ENCODE data around the gene ERCC8. TPM values are rescaled to one million over a fixed set of nuclear protein-coding genes. Genes with fewer than 3 reads are reported as not detected.
"Not testable (repeated sequence)": the region's sequence is repeated elsewhere in the genome, so short reads cannot be mapped to it uniquely, and the experiment has no call there.

ERCC8 gene
- total RNA-seq, 1 donor from 2014 or later, result 5.2 TPM

DNA sequence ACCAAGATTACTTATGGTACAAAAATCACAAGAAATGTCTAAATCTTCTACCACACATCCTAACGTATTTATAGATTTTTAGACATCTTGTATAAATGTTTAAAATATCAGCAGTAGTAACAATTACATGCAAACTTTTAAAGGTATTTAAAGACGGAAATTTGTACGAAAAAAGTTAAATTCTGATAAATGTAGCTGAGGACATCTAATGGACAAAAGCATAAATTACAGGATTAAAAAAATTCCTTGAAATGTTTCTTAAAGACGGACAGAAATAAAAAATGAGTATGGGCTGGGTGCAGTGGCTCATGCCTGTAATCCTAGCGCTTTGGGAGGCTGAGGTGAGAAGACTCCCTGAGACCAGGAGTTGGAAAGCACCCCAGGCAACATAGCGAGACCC is 15.8 kb downstream of the ERCC8 start:
- intact Hi-C loops (cut with micrococcal nuclease), result no loop called here
- no peak for DNase-seq

DNA sequence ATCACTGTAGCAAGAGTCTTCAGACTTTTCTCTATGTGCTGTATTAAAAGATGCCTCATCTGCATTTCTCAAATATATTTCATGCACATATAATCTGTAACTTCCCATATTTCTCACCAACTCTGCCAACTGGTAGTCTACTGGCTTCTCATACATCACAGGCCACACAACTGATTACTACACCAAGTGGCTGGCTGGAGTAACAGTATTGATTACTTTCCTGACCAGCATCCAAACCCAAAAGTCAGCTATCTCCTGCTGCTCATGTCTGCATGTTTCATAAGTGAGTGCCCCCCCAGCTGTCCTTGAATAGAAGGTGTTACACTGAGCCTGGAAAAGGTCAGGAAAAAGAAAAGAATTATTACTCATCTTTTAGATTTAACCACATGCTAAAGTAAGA is 17.4 kb downstream of the ERCC8 start:
- DNase-seq (no peak), ATAC-seq (no peak)
- intact Hi-C loops (cut with micrococcal nuclease), result no loop called here

More for the DNA sequence above, 15.8 kb downstream of the ERCC8 start:
- ATAC-seq, result no peak

DNA sequence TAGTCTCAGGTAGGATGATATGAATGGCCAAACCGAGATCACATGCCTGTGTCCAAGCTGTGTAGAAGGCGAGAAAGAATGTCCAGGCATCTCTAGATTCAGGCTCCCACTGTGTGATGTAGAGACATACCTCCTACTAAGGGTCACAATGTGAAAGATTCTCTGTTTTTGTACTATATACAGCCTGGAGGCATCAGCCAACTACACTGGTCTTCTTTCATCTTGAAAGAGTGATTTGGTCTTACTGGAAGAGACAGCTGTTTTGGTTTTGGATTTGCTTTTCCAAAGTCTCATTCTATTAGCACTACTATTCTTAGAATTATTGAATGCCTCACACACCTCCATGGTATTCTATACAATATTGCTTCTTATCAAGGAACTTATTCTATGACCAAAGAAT is 26.4 kb downstream of the ERCC8 start:
- intact Hi-C loops (cut with micrococcal nuclease), result no loop called here
- ATAC-seq (no peak), DNase-seq (no peak)

DNA sequence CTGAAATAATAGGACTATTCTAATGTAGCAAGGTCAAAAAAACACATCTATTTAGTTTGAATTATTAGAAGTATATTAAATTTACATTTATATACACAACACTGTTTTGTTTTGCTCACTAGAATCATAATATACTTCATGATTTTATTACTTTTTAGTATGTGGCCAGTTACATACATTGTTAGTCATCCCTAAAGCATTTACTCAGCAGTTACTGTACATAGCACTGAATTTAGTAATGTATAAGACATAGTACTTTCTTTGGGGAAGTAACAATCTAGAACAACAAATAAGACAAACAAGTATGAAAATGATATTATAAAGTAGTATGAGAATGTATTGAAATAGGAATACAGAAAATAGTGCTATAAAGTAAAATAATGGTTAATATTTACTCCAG is 28.2 kb downstream of the ERCC8 start:
- DNase-seq (no peak), ATAC-seq (no peak)
- intact Hi-C loops (cut with micrococcal nuclease), result no loop called here

DNA sequence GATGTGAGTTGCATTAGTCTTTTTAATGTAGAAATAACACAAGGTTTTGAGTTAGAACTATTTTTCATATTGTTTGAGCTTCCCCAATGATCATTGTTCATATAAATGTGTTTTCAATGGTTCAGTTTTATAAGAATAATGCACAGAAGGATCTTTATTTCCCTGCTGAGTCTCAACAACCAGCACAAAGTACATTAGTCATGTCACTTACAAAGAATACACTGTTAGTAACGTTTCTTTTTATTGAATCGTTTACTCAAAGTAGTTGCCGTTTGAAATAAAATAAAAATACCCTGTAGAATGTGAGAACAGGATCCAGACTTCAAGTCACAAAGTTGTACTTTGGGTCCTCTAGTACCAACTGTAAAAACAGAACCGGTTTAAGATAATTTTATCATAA is 41.5 kb downstream of the ERCC8 start:
- ATAC-seq (no peak), DNase-seq (no peak)
- intact Hi-C loops (cut with micrococcal nuclease), result no loop called here

DNA sequence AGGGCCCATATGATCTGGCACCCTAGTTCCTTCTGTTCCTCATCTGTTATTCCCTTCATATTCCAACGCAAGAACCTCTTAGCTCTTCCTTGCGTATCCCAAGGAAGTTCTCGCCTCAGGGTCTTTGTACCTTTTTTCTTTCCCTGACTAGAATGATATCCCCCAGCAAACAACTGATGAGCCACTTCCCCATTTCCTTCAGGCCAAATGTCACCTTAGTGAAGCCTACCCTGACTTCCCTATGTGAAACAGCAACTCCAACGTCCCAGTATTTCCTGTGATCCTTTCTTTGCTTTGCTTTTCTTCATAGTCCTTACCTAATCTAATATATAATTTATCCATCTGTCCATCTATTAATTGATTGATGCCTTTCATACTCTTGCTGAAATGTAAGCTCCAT is 47.9 kb downstream of the ERCC8 start:
- ATAC-seq (no peak), DNase-seq (no peak)
- intact Hi-C loops (cut with micrococcal nuclease), result no loop called here

DNA sequence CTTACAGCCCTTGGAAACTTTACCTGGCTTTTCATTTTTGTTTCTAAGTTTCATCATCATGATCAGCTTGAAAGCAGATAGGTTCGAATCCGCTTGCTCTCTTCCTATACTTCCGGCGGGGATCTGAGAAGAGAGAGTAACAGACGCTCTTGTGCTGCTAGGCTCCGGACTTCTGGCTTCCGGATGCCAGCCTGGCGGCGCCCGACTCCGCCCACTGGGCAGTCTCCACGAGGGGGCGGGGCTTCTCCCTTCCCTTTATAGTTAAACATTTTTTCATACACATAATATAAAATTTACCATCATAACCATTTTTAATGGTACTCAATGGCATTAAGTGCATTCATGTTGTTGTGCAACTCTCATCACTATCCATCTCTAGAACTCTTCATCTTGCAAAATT is 51.3 kb downstream of the ERCC8 start:
- no peak for ATAC-seq
- intact Hi-C loops (cut with micrococcal nuclease), result no loop called here

DNA sequence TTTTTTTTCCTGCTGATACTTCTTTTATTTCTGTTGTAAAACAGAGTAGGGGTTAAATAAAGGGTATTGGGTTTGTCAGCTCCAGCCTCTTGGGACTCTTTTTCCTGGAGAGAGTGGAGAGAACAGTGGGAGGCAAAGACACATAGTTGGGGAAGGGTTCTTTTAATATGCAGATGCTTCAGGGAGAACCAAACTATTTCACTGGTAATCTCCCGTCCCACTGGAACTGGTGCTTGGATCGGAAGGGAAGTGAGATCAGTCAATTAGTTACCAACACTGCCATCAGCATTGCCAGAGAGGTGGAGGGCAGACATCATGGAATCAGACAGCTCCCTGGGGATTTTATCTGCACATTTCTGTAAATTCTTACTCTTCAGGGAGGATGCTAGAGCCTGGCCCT is 53.2 kb downstream of the ERCC8 start:
- intact Hi-C loops (cut with micrococcal nuclease), result no loop called here
- ATAC-seq, result no peak
- DNase-seq, result no peak

More for the DNA sequence above, 51.3 kb downstream of the ERCC8 start:
- DNase-seq, result no peak

DNA sequence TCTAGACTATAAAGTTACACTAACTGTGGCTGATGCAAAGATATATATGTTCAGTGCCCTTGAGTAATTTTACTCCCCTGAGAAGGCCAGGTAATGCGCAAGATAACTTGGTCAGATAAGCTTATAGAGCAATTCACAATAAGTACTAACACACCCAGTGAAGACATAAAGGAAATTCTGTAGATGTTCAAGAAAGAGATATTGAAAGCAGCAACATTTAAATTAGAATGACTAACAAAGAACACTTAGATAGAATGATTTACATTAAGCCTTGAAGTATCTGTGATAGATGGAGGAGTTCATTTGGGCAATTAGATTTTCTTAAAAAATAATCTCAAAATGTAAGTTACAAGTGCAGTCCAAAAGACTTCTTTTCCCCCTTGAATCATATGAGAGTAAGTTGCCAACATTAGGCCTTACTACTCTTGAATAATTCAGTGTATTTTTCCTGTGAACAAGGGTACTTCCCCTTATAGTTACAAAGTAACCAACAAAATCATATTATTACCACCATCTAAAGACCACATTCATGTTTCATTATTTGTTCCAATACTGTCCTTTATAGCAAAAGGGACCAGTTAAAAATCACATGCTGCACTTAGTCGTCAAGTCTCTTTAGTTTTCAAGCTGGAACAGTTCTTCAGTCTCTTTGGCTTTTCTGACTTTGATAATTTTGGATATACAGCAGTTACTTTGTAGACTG is 56.4 kb downstream of the ERCC8 start:
- intact Hi-C loops (cut with micrococcal nuclease), result no loop called here

DNA sequence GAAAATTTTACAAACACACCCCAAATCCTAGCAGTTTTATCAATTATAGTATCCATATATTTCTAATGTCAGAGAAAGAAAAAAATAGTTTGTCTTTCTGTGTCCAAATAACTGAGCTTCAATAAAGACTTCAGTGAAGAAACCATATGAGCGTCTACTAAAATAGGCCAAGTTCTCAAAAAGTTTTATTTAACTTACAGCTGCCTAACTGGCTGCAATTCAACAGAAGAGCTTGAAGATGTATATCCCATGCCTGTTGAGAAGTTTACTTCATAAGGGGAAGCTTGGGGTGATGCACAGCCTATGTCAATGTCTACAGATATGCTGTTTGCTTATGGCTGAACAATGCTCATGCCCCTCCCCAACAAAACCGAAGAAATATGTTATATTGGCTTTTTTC is 57.1 kb downstream of the ERCC8 start:
- ATAC-seq (no peak), DNase-seq (no peak)
- intact Hi-C loops (cut with micrococcal nuclease), result no loop called here

More for the DNA sequence above, 56.4 kb downstream of the ERCC8 start:
- ATAC-seq, result no peak
- DNase-seq, result no peak

DNA sequence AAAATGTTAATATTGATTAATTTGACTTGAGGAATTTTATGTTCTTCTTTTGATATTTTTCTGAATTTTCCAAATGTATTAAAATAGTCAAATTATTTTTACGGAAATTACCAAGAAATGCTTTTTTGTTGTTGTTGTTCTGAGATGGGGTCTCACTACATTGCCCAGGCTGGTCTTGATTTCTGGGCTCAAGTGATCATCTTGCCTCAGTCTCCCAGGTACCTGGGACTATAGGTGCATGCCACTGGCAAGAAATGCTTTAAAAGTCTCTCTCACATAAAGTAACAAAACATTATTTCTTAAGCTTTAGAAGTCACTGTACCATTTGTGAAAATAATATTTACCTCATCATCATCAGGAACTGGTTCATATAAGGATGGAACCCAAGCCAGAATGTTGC is 57.8 kb downstream of the ERCC8 start:
- intact Hi-C loops (cut with micrococcal nuclease), result no loop called here
- no peak for ATAC-seq
- DNase-seq, result no peak

DNA sequence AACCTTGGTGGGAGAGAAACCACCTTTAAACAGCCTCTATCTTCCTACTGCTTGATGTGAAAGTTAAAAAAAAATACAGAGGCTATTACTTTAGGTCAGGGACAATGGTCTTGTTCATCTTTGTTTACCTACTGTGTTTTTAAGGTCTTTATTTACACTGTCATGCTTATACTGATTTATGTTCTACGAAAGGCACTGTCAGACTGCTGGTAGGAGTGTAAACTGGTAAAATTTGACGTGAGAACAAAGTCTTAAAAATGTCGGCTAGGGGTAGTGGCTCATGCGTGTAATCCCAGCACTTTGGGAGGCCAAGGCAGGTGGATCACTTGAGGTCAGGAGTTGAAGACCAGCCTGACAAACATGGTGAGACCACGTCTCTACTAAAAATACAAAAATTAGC is 58.7 kb downstream of the ERCC8 start:
- intact Hi-C loops (cut with micrococcal nuclease), result no loop called here
- DNase-seq, result no peak
- ATAC-seq, result no peak

DNA sequence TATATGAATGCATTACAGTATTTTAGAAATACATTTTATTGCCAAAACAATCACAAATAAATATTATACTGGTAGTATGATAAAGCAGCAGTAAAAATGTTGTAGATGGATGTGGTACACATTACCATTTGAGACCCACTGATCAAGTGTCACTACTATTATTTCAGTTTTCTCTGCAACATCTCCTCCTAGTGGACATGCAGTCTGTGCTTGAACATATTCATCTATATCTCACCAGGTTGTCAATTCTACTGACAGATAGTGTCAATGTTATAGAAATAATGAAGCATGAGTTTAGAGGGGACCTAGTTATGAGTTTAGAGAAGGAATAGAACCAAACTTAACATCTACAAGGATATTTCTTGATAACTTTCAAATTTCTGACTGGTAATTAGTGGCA is 61.6 kb downstream of the ERCC8 start:
- DNase-seq (no peak), ATAC-seq (no peak)
- intact Hi-C loops (cut with micrococcal nuclease), result no loop called here

DNA sequence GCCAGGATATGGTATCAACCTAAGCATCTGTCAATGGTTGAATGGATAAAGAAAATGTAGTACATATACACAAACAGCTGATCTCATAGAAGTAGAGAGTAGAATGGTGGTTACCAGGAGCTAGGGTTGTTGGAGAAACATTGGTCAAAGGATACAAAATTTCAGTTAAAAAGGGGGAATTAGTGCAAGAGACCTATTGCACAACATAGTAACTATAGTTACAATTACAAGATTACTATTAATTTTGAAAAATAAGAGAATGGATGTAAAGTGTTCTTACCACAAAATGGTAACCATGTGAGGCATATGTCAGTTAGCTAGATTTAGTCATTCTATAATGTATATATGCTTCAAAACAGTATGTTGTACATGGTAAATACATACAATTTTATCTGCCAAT is 72.0 kb downstream of the ERCC8 start:
- ATAC-seq, result no peak
- intact Hi-C loops (cut with micrococcal nuclease), result no loop called here

DNA sequence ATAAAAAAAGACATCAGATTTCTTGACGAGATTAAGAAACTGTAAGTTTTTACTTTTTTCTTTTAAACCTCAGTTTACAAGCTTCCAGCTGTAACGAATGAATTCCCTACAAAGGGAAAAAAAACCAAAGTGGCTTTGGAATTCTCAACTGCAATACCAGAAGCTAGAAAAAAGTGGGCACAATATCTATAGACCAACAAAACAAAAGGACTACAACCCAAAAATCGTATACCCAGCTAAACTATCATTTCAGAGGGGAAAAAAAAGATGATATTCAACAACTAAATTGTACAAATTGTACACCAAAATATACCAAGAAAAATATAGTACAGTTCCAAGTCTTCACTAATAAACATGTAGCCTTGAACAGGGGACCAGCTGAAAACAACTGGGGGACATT is 74.0 kb downstream of the ERCC8 start:
- ATAC-seq (no peak), DNase-seq (no peak)
- intact Hi-C loops (cut with micrococcal nuclease), result no loop called here

More for the DNA sequence above, 72.0 kb downstream of the ERCC8 start:
- DNase-seq, result no peak

DNA sequence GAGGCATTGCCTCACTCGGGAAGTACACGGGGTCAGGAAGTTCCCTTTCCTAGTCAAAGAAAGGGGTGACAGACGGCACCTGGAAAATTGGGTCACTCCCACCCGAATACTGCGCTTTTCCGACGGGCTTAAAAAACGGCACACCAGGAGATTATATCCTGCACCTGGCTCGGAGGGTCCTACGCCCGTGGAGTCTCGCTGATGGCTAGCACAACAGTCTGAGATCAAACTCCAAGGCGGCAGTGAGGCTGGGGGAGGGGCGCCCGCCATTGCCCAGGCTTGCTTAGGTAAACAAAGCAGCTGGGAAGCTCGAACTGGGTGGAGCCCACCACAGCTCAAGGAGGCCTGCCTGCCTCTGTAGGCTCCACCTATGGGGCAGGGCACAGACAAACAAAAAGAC is 84.3 kb downstream of the ERCC8 start:
- DNase-seq; intact Hi-C loops (cut with micrococcal nuclease); ATAC-seq: not testable (repeated sequence)

DNA sequence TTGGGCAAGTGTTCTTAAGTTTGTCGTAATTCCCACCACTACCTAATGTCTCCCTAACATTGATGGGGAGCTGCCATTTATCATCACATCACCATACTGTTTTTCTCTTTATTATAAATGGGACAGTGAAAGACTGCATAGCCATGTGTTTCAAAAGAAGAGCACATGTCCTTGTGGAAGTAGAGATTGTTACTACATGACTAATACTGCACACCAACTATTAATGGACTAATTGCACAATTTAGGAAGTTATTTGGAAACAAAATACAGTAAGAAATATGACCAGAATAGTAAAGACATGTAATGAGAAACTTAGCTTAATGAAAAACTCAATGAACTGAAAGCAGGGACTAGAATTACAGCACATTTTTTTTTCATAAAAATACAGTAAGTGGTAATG is 88.8 kb downstream of the ERCC8 start:
- intact Hi-C loops (cut with micrococcal nuclease), result no loop called here
- ATAC-seq (no peak), DNase-seq (no peak)

DNA sequence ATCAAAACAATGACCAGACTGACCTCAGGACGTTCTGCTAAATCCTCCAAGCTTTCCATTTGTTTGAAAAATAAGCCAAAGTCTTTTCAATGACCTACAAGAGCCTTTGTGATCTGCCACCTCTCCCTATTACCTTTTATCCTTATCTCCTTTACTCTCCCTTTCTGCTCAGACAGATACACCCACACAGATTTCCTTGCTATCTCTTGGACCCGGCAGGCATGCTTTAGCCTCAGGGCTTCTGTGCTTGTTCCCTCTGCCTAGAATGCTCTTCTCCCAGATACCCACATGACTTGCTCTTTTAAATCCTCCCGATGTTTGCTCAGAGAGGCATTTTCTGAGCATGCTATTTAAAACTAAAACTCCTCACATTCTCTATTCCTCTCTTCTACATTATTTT is 91.9 kb downstream of the ERCC8 start:
- DNase-seq (no peak), ATAC-seq (no peak)
- intact Hi-C loops (cut with micrococcal nuclease), result no loop called here

DNA sequence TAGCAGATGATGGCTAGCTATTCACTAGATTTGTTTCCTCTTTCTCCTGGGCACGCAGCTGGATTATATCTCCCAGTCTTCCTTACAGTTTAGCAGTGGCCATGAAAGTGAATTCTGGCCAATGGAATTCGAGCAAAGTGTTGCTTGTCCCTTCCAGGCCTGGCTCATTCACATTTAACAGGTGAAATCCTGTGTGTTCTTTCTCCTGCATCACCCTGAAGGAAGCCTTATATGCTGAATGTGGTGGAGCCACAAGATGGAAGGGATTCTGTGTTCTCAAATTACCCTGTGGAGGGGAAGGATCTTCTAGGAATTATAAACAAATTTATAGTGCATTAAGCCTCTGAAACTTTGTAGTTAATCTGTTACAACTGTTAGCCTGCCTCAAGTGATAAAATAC is 92.6 kb downstream of the ERCC8 start:
- DNase-seq (no peak), ATAC-seq (no peak)
- intact Hi-C loops (cut with micrococcal nuclease), result no loop called here

DNA sequence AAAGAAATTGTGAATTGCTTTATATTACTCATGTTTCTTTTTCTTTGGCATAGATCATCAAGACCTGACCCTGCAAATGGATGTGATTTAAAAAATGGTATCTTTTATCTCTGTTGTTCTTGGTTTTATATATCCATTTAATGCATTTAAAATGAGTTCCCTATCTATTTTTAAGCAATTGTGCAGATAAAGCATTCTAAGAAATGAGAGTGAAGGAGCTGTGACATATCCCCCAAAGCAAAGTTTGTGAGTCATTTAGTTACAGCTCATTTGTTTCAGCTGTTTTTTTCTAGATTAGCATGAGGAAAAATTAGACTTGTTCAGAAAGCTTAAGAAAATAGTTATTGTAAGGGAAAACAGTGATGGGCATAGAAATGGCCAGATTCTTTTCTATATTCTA is 93.2 kb downstream of the ERCC8 start:
- ATAC-seq, result no peak
- no peak for DNase-seq
- intact Hi-C loops (cut with micrococcal nuclease), result no loop called here

DNA sequence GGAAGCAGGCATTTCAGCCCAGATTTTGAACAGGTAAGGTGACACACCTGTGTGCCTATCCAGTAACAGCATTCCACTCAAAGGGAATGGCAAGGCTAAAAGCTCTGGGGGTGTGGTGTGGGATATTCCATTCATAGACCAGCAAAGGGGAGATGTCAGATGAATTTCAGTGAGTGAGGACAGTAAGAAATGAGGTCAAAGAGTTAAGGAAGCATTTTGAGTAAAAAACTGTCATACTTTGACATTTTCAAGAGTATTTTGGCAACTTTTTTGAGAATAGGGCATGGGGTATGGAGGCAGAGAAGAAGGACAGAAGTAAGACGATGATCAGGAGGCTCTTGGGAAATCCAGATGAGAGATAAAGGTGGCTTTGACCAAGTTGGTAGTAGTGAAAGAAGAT is 98.6 kb downstream of the ERCC8 start:
- ATAC-seq, result no peak
- DNase-seq, result no peak
- intact Hi-C loops (cut with micrococcal nuclease), result no loop called here

Data from left ventricle myocardium superior (tissue), 1 donor.